ENCODE data around the gene MIEF1.

DNA sequence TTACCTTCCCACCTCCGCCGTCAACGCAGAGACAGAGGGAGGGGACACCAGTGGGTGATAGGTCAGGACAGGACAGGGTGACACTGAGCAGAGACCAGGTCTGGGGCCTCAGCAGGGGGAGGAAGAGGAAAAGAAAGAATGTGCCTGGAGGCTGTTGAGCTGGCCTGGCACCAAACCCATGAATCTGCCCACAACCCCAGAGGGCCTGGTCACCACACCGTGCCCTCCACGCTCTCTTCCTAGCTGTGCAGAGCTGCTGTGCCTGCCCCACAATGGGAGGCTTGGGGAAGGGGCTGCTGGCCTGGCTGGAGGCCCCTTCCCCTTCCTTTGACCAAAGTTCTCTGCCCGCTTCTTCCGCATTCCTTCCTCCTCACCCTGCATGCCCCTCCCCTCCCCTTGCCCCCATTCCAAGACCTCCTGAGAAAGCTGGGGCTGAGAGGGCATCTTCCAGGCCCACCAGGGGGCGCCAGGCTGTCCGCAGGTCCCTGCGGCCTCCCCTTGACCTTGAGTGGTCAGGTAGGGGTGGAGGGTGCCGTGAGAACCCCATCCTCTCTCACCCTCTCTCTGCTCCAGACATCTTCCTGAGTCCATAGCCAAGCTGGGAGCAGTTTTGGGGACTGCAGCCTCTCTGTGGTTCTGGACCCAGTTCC is 57.5 kb downstream of the MIEF1 start:
- TF ChIP-seq CTCF (IDR thresholded peaks at IDR 0.05): peak in 2 of 3 experiments; percentile 7 to 16
- no peak for TF ChIP-seq POLR2A (IDR thresholded peaks at IDR 0.05; ENCODE audit: low read depth)
- no peak for TF ChIP-seq POLR2AphosphoS5 (IDR thresholded peaks at IDR 0.05)

All from esophagus muscularis mucosa (tissue), 3 donors.